ENCODE data around the gene SLC66A3.

Gene SLC66A3

DNA sequence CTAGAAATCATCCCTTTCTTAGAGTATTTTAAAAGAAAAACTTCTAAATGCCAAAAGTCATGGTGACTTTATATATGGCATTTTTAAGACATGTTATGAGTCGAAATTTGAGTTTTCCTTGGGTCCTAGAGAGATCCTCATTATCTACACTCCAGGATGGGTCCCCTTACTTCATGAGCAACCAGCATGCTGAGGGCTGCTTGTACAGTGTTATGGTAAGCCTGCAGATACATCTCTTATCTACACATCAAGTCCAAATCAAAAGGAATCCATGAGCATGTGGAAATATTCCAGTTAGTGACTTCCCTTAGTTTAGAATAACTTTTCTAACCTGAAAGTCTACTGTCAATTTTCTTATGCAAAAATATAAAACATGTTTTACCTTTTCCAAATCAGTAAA, 58.7 kb downstream of the SLC66A3 start:
- DNase-seq: no peak
- TF ChIP-seq, protein P1, sequence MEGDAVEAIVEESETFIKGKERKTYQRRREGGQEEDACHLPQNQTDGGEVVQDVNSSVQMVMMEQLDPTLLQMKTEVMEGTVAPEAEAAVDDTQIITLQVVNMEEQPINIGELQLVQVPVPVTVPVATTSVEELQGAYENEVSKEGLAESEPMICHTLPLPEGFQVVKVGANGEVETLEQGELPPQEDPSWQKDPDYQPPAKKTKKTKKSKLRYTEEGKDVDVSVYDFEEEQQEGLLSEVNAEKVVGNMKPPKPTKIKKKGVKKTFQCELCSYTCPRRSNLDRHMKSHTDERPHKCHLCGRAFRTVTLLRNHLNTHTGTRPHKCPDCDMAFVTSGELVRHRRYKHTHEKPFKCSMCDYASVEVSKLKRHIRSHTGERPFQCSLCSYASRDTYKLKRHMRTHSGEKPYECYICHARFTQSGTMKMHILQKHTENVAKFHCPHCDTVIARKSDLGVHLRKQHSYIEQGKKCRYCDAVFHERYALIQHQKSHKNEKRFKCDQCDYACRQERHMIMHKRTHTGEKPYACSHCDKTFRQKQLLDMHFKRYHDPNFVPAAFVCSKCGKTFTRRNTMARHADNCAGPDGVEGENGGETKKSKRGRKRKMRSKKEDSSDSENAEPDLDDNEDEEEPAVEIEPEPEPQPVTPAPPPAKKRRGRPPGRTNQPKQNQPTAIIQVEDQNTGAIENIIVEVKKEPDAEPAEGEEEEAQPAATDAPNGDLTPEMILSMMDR (IDR thresholded peaks at IDR 0.05): no peak
- Mint-ChIP-seq H3K36me3 (ENCODE audit: low read depth) (peaks cover 79% of the 10 kb centered on the region), H3K4me1 (no peaks in the 10 kb centered on the region), H3K4me3 (no peak overlapping the region), H3K27ac (no peak overlapping the region), H3K9me3 (no peaks in the 10 kb centered on the region), H3K27me3 (ENCODE audit: low read depth, poor library complexity) (no peaks in the 10 kb centered on the region)

DNA sequence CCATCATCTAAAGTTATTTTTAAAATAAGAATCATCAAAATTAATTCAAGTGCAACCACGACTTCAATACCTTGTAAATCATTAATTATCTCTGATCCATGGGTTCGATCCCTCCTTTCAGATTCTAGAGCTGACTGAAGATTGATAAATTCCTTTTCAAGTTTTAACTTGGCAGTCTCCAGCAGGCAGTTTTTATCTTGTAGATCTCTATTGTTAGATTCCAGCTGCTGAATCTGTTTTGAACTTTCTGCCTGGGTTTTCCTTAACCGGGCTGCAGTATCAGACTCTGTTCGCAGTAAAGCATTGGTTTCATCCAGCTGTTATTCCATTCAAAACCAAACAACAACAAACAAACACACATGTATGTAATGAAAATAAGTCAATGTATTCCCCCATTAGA, 59.5 kb downstream of the SLC66A3 start:
- TF ChIP-seq, protein P1 (IDR thresholded peaks at IDR 0.05): no peak
- DNase-seq: no peak
- Mint-ChIP-seq H3K27me3 (ENCODE audit: low read depth, poor library complexity) (no peaks in the 10 kb centered on the region), H3K9me3 (peaks cover 4% of the 10 kb centered on the region), H3K4me3 (no peak overlapping the region), H3K36me3 (ENCODE audit: low read depth) (peaks cover 87% of the 10 kb centered on the region), H3K4me1 (no peaks in the 10 kb centered on the region), H3K27ac (no peak overlapping the region)

DNA sequence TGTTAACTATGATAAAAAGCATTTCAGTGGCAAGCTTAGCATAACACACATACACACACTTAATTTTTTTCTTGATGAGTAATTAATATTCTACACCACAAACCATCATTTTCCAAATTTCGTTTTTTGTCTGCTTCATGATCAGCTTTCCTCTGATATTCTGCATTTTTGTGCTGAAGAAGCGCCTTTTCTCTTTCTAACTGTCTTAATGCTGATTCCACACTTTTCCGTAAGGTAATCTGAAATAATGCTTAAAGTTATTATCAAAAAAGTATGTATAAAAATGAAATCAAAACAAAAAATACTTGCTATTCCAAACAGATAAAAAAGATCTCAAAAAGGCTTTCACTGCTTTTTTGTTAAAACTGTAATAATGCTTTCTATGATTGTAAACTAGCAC, 60.1 kb downstream of the SLC66A3 start:
- Mint-ChIP-seq H3K27ac (no peak overlapping the region), H3K36me3 (ENCODE audit: low read depth) (peaks cover 94% of the 10 kb centered on the region), H3K9me3 (peaks cover 7% of the 10 kb centered on the region), H3K4me1 (no peaks in the 10 kb centered on the region), H3K27me3 (ENCODE audit: low read depth, poor library complexity) (no peaks in the 10 kb centered on the region), H3K4me3 (no peak overlapping the region)
- TF ChIP-seq, protein P1 (IDR thresholded peaks at IDR 0.05): no peak
- DNase-seq: no peak

DNA sequence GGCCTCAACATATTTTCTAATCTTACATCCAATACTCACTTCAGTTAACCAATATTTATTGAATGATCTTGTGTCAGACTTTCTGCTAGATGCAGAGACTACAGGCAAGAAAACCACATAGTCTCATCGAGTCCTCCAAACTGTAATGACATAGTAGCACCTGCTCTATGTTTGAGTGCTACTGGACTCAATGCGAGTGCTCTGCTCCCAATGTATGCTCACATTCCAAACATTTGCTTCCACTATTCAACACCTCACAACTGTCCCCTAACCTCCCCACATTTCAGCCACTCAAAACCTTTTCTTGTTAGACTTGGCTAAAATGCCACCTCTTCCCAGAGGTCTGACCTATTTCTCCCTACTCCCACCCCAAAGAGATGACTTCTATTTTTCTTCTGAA, 65.2 kb downstream of the SLC66A3 start:
- H3K4me3 Mint-ChIP-seq: no peak overlapping the region
- no peak for DNase-seq
- TF ChIP-seq, protein P1 (IDR thresholded peaks at IDR 0.05): no peak
- H3K9me3 Mint-ChIP-seq: peaks cover 10% of the 10 kb centered on the region
- no peaks in the 10 kb centered on the region for H3K27me3 Mint-ChIP-seq (ENCODE audit: low read depth, poor library complexity)
- H3K27ac Mint-ChIP-seq: peak overlapping the region; percentile 86
- H3K36me3 Mint-ChIP-seq (ENCODE audit: low read depth): peaks cover 71% of the 10 kb centered on the region
- no peaks in the 10 kb centered on the region for H3K4me1 Mint-ChIP-seq

DNA sequence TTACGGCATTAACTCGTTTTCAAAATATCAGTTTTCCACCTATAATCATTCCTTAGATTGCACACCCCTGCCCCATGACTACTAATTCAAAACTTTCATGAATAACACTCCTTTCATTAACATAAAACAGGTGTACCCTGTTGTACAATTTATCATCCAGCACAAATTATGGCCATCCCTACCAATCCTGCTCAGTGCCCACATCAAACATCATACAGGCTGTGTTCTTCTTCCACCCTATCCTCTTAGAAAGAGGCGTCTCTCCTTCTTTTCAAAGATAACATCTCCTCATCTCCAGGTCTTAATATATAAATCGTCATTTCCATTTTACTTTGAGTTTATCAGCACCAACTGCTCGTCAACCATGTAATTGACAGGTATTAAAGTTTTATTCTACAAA, 67.6 kb downstream of the SLC66A3 start:
- no peaks in the 10 kb centered on the region for H3K27me3 Mint-ChIP-seq (ENCODE audit: low read depth, poor library complexity)
- peaks cover 58% of the 10 kb centered on the region for H3K36me3 Mint-ChIP-seq (ENCODE audit: low read depth)
- TF ChIP-seq, protein P1 (IDR thresholded peaks at IDR 0.05): no peak
- H3K4me3 Mint-ChIP-seq: no peak overlapping the region
- H3K4me1 Mint-ChIP-seq: no peaks in the 10 kb centered on the region
- peaks cover 10% of the 10 kb centered on the region for H3K9me3 Mint-ChIP-seq
- DNase-seq: no peak
- peak overlapping the region; percentile 8 for H3K27ac Mint-ChIP-seq

DNA sequence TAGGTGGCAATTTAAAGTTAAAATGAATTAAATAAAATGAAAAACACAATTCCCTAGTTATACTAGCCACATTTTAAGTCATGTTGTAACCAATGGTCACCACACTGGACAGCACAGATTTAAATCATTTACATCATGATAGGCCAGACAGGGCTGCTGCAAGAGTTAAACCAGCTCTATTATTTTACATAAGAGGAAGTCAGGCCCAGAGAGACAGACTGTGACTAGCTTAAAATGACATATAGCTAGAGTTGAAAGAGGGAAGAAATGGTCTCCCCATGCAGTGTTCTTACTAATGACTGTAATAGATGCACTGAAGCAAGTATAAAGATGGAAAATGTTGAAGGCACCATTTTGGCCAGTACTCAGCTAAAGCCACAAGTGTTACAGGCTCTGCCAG, 69.6 kb downstream of the SLC66A3 start:
- peaks cover 5% of the 10 kb centered on the region for H3K9me3 Mint-ChIP-seq
- no peak overlapping the region for H3K4me3 Mint-ChIP-seq
- H3K27me3 Mint-ChIP-seq (ENCODE audit: low read depth, poor library complexity): no peaks in the 10 kb centered on the region
- no peak overlapping the region for H3K27ac Mint-ChIP-seq
- no peak for DNase-seq
- H3K4me1 Mint-ChIP-seq: no peaks in the 10 kb centered on the region
- peaks cover 38% of the 10 kb centered on the region for H3K36me3 Mint-ChIP-seq (ENCODE audit: low read depth)
- TF ChIP-seq, protein P1 (IDR thresholded peaks at IDR 0.05): no peak
